Cerebellar cortex (tissue), 1 donor: Measurements from ENCODE around the gene TGFB2.
A peak's percentile ranks its signal among the peaks of the same experiment; 100 is the strongest.

Source experiments
- DNase-seq: peaks from one replicate; pipeline ENCODE4 v3.0.0-alpha.2; 2015; ENCODE audit warnings: low spot score

The TGFB2 gene

DNA sequence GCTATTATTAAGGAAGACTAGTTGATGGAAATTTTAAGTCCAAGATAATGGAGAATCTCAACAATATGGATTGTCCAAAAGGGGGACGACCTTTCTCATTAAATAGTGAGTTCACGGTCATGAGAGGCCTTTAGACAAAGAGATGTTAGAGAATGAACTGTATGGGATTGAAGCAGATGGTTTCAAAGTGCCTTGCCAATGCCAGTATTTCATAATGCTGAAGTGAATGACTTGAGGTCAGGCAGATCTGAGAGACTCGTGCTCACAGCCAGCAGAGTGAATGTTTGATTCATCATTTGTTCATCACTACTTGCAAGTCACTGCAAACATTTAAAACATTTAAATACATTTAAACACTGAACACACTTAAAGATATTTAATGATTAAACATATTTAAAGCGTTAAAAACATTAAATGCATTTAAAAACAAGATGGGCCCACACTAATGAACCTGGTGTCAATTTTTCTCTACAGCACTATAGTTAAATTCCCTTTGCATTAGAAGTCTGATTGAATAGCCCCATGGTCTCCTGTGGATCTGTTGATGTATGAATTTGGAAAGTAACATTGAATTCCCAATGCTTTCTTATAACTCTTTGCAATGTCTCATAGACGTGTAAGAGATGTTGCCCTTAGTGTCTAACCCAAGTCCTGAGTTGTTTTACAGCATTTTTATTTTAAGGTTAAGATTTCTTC lies 80.7 kb downstream of the TGFB2 start:
- no peak for DNase-seq

DNA sequence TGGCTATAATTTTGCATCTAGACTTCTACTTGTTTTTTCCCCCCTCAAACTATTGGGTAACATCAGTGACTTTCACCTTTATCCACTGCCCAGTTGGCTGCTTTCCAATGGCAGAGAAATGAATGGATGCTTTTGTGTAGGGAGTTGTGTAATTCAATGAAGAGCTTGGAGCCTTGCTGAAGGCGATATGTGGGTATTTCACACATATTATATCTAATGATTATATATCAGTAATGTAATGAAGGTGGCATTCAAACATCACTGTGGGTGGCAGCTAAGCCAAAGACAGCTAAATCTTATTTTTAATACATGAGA lies 81.2 kb downstream of the TGFB2 start:
- peak; percentile 11 for DNase-seq

DNA sequence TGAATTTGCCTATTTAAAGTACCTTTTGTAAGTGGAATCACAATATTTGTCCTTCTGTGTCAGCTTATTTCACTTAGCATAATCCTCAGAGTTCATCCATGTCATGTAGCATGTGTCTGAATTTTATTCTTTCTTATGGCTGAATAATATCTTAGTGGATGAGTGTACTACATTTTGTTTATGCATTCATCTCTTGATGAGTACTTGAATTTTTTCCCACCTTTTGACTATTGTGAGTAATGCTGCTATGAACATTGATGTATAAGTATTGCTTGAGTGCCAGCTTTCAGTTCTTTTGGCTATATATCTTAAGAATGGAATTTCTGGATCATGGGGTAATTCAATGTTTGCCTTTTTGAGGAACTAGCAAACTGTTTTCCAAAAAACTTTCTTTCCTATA lies 84.2 kb downstream of the TGFB2 start:
- DNase-seq, result no peak

DNA sequence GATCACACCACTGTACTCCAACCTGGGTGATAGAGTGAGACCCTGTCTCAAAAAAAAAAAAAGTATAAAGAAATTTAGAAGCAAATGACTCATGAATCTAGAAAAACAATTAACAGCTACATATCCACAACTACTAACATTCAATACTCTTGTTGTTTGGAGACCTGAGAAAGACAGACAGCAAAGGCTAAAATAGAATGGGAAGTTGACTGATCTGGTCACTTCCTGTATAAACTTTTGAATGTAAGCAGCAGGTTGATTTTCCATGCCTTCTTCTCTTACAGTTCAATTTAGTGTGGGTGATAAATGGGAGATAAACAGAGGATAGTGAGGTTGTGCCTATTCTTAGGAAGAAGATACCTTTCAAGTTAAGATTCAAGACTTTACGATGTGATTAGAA lies 85.2 kb downstream of the TGFB2 start:
- no peak for DNase-seq

DNA sequence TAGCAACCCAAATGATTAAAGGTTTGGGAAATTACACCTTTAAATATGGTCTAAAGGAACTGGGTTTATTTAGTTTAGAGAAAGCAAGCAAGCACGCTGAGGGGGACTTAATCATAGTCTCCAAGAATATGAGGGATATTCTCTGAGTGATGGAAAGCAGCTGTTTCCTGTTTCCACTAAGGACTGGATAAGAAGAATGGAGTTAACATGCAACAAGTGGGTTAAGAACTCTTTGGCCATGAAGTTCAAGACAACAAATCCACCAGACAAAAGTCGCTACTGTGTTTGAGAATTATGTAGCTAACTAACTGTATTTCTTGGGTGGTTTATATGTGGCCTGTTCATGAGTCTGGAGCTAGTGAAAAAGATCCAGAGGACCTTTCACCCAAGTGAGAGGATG lies 85.7 kb downstream of the TGFB2 start:
- no peak for DNase-seq

DNA sequence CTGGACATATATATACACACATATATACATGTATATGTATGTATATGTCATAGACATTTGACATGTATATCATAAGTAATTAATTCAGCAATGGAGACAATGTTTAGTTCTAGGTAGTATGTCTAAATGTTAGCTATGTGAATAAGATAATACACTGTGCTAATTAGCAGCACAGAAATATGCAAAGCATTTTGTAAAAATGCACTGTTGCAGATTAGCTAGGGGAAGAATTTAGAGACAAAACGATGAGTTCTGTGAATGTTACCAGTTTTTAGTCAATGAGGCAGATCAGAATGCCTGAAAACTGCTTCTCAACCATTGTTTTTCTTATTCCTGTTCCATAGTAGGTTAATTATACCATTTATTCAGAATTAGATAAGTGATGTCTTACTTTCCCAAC lies 86.3 kb downstream of the TGFB2 start:
- no peak for DNase-seq

DNA sequence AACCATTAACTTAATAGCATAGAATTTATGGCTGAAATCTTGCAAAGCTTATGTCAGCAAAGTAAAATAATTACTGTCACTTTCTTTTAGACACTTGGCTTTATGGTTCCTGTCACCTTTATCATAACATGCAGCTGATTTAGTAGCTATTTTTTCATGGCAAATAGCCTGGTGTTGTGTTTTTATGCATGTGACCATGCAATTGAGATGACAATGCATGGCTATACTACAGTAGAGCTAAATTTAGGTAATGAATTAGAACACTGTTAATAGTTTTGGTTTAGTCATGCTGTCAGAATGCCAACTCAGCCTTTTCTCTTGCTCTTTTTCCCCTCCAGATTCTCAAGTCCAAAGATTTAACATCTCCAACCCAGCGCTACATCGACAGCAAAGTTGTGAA lies 88.6 kb downstream of the TGFB2 start:
- DNase-seq, result no peak

DNA sequence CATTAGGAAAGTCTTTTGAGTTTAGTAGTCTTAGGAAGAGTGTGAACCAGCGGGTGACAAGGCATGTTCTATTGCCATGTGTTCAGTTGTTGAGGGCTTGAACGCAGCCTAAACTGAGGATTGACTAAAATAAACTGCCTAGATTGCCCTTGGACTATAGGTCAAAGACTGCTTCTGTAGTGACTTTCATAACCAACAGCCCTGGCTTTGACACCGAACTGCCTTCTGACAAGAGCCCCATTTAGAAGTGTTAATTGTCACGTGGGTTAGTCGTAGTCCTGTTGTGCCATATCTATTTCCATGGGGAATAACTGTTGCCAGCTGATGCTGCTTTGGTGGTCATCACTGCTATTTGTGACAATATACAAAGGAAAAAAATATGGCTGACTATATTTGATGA lies 90.4 kb downstream of the TGFB2 start:
- DNase-seq, result no peak

DNA sequence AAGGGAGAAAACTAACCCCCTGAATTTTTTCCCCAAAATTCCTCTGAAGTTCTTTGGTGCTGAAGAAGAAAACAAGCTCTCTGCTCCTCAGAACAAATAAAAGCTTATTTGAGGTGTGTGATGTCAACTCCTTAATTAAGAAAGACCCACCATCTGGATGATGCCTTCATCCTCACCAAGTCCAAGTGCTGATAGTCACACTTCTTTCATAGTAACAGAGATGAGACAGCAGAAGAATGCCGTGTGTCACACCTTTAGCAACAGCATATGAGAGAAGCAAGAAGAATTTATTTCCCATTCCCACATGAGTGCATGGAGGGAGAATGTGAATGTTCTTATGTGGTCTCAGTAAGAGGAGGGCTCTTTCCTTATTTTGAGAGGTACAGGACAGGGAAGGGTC lies 91.2 kb downstream of the TGFB2 start:
- no peak for DNase-seq

DNA sequence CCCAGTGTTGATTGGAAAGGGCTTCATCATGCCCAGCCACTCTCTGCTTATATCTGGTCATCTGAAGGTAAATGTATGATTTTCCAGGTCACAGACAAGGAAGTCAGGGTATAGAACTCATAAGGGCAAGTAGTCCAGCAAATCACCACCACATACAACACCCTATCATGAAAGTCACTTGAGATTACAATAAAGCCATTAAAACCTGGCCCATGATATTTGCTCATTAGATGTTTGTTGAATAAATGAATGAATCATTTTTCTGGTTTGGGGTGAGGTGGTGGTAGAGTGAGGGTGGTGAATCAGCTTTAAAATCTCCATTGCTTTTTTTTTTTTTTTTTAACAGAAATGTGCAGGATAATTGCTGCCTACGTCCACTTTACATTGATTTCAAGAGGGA lies 91.9 kb downstream of the TGFB2 start:
- DNase-seq, result no peak

DNA sequence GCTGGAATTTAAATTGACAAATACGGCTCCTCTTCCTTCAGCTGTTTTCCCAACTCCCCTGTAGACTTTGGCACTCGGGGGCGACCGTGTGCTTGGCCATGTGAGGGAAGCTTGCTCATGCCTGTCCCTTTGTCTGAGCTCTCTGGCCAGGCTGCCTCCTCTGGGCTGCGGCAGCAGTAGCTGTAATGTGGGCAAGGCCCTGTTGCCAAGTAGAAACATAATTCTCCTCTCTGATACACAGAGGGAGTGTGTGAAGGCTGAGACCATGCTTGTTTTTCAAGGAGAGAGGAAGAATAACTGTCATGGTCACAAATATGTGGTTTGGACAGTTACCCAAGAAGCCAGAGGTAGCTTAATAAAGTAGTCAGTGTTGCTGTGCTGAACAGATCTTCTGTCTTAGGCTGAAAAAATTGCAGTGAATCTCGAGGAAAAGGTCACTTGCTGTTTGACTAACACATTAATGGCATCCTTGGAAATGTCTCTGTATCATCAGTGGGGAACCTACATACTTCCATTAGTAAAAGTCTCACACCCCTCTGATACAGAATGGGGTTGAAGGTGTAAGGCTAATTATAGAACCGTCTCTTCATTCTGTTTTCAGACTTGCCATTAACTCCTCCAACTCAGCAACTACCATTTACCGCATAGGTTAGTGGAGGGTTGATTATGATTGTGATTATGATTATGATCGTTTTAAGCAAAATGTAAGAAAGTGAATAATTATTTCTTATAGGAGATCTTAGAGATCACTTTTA lies 94.6 kb downstream of the TGFB2 start:
- peak; percentile 2 for DNase-seq

DNA sequence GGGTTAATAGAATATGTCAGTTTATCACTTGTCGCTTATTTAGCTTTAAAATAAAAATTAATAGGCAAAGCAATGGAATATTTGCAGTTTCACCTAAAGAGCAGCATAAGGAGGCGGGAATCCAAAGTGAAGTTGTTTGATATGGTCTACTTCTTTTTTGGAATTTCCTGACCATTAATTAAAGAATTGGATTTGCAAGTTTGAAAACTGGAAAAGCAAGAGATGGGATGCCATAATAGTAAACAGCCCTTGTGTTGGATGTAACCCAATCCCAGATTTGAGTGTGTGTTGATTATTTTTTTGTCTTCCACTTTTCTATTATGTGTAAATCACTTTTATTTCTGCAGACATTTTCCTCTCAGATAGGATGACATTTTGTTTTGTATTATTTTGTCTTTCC lies 98.1 kb downstream of the TGFB2 start:
- DNase-seq, result no peak

DNA sequence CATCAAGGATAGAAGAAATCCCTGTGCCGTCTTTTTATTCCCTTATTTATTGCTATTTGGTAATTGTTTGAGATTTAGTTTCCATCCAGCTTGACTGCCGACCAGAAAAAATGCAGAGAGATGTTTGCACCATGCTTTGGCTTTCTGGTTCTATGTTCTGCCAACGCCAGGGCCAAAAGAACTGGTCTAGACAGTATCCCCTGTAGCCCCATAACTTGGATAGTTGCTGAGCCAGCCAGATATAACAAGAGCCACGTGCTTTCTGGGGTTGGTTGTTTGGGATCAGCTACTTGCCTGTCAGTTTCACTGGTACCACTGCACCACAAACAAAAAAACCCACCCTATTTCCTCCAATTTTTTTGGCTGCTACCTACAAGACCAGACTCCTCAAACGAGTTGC lies 99.0 kb downstream of the TGFB2 start:
- no peak for DNase-seq

DNA sequence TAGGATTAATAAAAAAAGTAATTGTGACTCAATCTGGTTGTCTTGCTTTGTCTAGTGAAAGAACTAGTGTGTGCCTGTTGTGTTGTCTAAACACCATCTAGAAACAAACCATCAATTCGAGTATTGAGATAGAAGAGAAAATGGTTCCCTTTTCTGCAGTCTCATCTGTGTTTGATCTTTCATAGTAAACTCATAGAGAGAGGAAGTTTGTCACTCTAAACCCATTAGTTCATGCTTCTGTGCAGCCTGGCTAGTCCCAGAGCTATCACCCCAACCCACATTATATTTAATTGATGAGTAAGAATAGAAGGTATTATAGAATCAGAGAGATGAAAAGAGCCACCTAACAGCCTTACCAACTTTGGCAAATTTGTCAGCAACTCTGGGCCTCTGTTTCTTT lies 99.5 kb downstream of the TGFB2 start:
- no peak for DNase-seq

DNA sequence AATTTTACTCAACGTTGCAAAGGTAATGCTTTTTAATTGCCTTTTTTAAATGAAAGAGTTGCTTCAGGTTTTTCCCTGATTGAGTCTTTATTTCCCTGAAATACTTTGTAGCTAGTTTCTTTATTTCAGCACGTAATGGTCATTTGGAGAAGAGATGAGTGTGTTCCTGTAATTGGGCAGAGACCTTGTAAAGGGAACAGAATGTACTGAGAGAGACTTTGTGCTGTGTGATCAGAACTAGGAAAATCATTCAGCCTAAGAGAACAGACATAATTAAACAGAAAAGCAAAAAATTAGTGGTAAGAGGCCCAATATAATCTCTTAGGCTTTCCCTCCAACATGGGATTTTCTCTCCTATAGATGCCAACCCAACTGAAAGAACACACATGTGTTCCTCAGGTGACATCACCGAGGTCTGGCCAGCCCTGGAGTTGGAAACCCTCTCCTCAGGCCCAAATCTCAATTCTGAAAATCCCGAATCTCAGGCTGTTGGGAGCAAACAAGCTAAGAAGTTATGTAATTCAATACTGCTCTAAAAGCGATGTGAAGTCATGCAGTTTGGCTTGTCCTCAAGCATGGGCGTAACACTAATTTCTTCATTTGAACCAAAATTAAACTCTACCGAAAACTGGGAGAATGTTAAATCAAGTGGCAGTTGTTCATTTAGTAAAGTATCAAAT lies 102.0 kb downstream of the TGFB2 start:
- DNase-seq, result no peak

DNA sequence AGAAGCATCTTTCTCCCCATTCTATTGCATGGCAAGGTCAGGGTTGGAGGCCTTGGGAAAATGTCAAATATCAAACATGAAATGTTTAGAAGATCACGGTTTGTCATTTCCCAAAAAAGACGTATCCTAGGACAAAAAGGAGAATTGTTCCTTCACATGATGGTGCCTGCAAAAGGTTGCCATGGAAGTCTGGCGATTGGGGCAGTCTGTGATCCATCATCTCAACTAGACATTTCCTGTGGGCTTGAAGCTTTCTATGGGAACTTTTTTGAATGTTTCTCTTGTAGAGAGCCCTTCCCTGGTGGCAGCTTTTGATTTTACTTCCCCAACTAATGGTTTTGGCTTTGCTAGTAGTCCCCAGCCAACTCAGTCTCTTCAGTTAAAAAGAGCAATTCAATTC lies 106.3 kb downstream of the TGFB2 start:
- no peak for DNase-seq

DNA sequence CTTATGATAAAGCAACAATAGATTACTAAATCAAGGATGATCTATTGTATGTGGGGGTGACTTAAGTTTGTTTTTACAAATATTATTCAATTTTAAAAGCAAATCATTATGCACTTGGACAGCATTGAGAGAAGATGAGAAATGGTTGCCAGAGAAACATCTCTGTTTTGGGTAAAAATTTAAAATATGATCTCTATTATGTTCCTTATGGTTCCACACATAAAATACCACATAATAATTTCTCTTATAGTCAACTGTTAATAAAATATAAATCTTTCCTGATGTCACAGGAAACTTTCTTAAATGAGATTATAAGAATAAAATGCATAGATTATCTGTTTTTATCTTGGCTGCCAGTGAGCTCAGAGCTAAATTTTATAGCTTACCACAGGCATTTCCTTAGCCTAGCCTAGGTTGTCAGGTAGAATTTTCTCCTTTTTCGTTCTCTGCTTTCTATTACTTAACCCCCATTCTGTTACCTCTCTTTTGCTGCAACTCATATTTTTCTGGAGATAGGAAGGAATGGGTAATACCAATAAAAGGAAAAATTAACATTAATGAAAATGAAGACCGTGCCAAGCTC lies 109.7 kb downstream of the TGFB2 start:
- no peak for DNase-seq

DNA sequence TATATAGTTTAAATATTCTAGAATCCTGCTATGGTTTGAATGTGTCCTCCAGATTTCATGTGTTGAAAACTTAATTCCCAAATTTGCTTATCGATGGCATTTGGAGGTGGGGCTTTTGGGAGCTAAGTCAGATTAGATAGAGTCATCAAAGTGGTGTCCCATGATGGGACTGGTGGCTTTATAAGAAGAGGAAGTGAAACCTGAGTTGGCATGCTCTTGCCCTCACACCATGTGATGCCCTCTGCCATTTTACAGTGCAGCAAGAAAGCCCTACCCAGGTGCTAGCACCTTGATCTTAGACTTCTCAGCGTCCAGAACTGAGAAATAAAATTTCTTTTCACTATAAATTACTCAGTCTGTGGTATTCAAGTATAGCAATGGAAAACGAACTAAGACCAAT lies 111.3 kb downstream of the TGFB2 start:
- DNase-seq, result no peak

DNA sequence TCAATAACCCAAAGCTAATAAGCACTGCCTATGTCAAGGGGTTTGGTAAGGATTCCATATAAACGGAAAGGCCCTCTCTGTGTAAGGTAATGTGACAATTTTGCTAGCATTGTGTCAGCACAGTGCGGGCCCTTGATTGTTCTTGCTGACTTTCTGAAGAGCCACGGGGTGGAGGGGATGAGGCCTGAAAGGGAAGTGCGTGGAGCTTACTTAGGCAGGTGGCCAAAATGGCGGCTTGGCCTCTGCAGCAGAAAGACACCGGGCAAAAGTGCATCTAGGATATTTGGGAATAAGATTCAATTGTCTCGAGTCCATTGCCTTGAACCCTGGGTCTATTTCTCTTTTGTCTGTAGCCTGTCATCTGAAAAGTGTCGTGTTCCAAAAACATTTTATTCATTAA lies 114.3 kb downstream of the TGFB2 start:
- DNase-seq, result no peak

DNA sequence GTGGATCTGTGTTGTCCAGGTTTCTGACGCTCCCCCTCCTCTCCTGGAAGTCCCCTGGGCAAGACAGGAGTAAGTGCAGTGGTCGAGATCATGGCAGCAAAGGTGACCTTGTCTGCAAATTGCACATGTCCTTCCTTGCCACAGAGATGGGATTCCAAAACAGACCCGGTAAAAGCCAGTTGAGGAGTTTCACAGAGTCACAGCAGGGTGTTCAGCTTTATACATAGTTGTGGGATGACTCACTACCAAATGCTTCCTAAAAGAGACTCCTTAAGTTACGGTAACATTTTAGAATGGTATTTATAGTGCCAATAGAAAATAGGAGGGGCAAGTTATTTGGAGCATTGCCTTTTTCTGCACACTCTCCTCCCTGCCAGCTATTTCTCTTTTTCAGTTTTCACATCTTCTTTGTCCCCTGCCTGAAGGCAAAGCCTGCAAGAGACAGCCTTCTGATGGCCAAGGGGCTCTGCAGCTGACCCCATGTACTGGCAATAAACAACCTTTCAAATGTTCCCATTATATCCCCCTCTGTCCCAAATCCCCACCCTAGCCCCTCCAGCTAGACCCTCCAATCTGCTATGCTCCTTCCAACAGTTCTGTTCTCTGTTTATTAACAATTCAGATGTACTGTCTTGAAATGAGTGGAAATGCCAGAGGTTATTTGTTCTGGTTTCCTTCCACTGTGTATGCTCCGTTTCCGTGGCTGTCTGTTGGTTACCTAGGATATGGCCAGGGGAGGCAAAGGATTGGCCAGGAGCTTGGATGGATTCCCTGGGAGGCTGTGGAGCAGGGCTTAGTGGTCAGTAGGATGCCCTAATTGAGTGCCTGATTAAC lies 115.0 kb downstream of the TGFB2 start:
- DNase-seq, result peak; percentile 22

DNA sequence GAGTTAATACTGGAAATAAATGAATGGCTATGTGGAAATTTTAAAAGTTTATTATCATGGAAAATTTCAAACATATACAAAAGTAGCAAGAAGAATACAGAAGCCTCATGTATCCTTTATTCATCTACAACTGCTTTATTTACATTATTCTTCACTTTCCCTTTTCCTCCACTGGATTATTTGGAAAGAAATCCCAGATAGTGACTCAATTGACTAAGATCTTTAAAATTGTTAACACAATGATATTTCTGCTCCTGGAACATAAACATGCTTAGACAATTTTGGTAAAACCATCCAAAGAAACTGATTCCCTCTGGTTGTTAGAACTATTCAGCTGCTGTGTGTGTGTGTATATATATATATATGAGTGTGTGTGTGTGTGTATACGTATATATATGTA lies 116.2 kb downstream of the TGFB2 start:
- no peak for DNase-seq

DNA sequence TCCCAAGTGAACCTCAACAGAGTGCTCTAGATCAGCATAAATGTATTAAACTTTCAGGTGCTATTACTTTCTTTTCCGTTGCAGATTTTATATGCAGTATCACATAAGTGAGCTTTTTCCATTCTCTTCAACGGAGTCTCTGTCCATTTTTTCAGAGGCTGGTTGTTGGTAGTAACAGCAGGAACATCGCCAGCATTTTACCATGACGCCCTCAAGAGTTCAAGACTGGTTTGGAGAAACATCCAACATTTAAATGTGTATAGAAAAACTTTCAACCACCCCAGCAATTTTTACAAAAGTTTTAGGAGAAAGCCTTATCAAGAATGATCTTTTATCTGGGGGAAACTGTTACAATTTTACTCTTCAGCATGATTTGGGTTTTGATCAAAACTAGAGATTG lies 117.0 kb downstream of the TGFB2 start:
- DNase-seq, result no peak
